Liver (tissue), 9 donors: ENCODE measurements around the gene RREB1. TPM values are rescaled to one million over a fixed set of nuclear protein-coding genes. Genes with fewer than 3 reads are reported as not detected.

ENCODE experiments used
- DNase-seq: peaks from one replicate; pipeline ENCODE4 v3.0.0-alpha.2; 2017; ENCODE audit warnings: low spot score
- H3K27ac ChIP-seq, 2 donors: one replicate each; pipeline ENCODE4 v1.7.0; 2013; ENCODE audit warnings: inconsistent platforms in 2 of 2, low read length in 2 of 2, control low read depth in 1 of 2, low read depth in 1 of 2, mild to moderate bottlenecking in 1 of 2
- H3K27me3 ChIP-seq, 4 donors: one replicate each; pipeline versions ENCODE4 v1.6.1 to v1.7.0; 2013; ENCODE audit warnings: low read length in 3 of 4, inconsistent platforms in 1 of 4, mild to moderate bottlenecking in 1 of 4, moderate library complexity in 1 of 4; ENCODE audit not compliant: control insufficient read depth in 4 of 4, insufficient read depth in 4 of 4
- H3K36me3 ChIP-seq, 4 donors: one replicate each; pipeline versions ENCODE4 v1.6.1 to v1.7.0; 2013; ENCODE audit warnings: low read length in 3 of 4, mild to moderate bottlenecking in 3 of 4, low read depth in 1 of 4, moderate library complexity in 1 of 4; ENCODE audit not compliant: control insufficient read depth in 4 of 4, insufficient read depth in 3 of 4
- H3K4me1 ChIP-seq, 4 donors: one replicate each; pipeline versions ENCODE4 v1.6.1 to v1.7.0; 2013; ENCODE audit warnings: low read length in 3 of 4, mild to moderate bottlenecking in 3 of 4, moderate library complexity in 1 of 4; ENCODE audit not compliant: control insufficient read depth in 4 of 4, insufficient read depth in 4 of 4
- H3K4me3 ChIP-seq, 3 donors: one replicate each; pipeline versions ENCODE4 v1.6.1 to v1.7.0; 2013; ENCODE audit warnings: low read length in 3 of 3, control low read depth in 1 of 3, low read depth in 1 of 3, mild to moderate bottlenecking in 1 of 3
- H3K9ac ChIP-seq, 2 donors: one replicate each; pipeline ENCODE4 v1.7.0; 2013; ENCODE audit warnings: low read length in 2 of 2, mild to moderate bottlenecking in 2 of 2, moderate library complexity in 2 of 2, control low read depth in 1 of 2, low read depth in 1 of 2
- H3K9me3 ChIP-seq, 4 donors: one replicate each; pipeline versions ENCODE4 v1.6.1 to v1.7.0; 2013; ENCODE audit warnings: low read length in 3 of 4; ENCODE audit not compliant: control insufficient read depth in 4 of 4
- ATF3 ChIP-seq: IDR thresholded peaks from 2 replicates; pipeline ENCODE4 v1.6.1; 2016; ENCODE audit warnings: antibody characterized with exemption
- EGR1 ChIP-seq, 2 donors: IDR thresholded peaks; 2 replicates each; pipeline ENCODE4 v1.6.1; 2016 to 2018; ENCODE audit warnings: antibody characterized with exemption in 2 of 2, low read depth in 2 of 2
- FOXA1 ChIP-seq: IDR thresholded peaks from 2 replicates; pipeline ENCODE4 v1.6.1; 2016; ENCODE audit warnings: antibody characterized with exemption
- FOXA2 ChIP-seq: IDR thresholded peaks from 2 replicates; pipeline ENCODE4 v1.6.1; 2016; ENCODE audit warnings: antibody characterized with exemption
- GABPA ChIP-seq, 2 donors: IDR thresholded peaks in 1 of 2; conservative IDR thresholded peaks in 1 of 2; 2 replicates each; pipeline ENCODE4 v1.6.1; 2016; ENCODE audit warnings: antibody characterized with exemption in 2 of 2, mild to moderate bottlenecking in 1 of 2, moderate library complexity in 1 of 2
- HNF4A ChIP-seq, 2 donors: conservative IDR thresholded peaks; 2 replicates each; pipeline ENCODE4 v1.6.1; 2016; ENCODE audit warnings: antibody characterized with exemption in 2 of 2, mild to moderate bottlenecking in 2 of 2
- JUND ChIP-seq, 2 donors: IDR thresholded peaks; 2 replicates each; pipeline ENCODE4 v1.6.1; 2016; ENCODE audit warnings: antibody characterized with exemption in 2 of 2
- NR2F2 ChIP-seq: IDR thresholded peaks from 2 replicates; pipeline ENCODE4 v1.6.1; 2016; ENCODE audit warnings: antibody characterized with exemption
- RAD21 ChIP-seq, 2 donors: IDR thresholded peaks; 2 replicates each; pipeline ENCODE4 v1.6.1; 2016; ENCODE audit warnings: antibody characterized with exemption in 2 of 2, mild to moderate bottlenecking in 2 of 2
- REST ChIP-seq: IDR thresholded peaks from 2 replicates; pipeline ENCODE4 v1.6.1; 2016; ENCODE audit warnings: antibody characterized with exemption, mild to moderate bottlenecking
- RXRA ChIP-seq, 2 donors: IDR thresholded peaks; 2 replicates each; pipeline ENCODE4 v1.6.1; 2017 to 2018; ENCODE audit warnings: antibody characterized with exemption in 2 of 2, mild to moderate bottlenecking in 1 of 2
- SP1 ChIP-seq: IDR thresholded peaks from 2 replicates; pipeline ENCODE4 v1.6.1; 2018; ENCODE audit warnings: antibody characterized with exemption, mild to moderate bottlenecking
- TAF1 ChIP-seq: conservative IDR thresholded peaks from 2 replicates; pipeline ENCODE4 v1.6.1; 2016; ENCODE audit warnings: antibody characterized with exemption, mild to moderate bottlenecking
- YY1 ChIP-seq: IDR thresholded peaks from 2 replicates; pipeline ENCODE4 v1.6.1; 2016; ENCODE audit warnings: antibody characterized with exemption, mild to moderate bottlenecking
- ZBTB33 ChIP-seq: IDR thresholded peaks from 2 replicates; pipeline ENCODE4 v1.6.1; 2016; ENCODE audit warnings: antibody characterized with exemption
- WGBS: extraction: QIAGEN DNeasy Blood & Tissue Kit; methylation state at CpG from one replicate; pipeline ENCODE4 v1.1.7; 2013; 5-methylcytosine and 5-hydroxymethylcytosine counted together
- polyA plus RNA-seq, 2 donors: library from polyadenylated mRNA; stranded (reverse) in 1 of 2; unstranded in 1 of 2; fragments of 200-250 nt in 1 of 2; fragments of >200 nt in 1 of 2; fragmentation: Nextera tagmentation in 1 of 2; extraction: Ambion mirVana in 1 of 2; gene quantifications; one replicate each; pipeline versions ENCODE4 v1.2.1 to v1.2.3, GENCODE V29; 2013 to 2015
- total RNA-seq, 2 donors: library from RNA; depleted of rRNA; stranded (reverse); fragments of >200 nt; gene quantifications; one replicate each; pipeline ENCODE4 v1.2.3, GENCODE V29; 2014
- TF ChIP-seq, protein P1 (sequence below): IDR thresholded peaks from 2 replicates; pipeline ENCODE4 v1.6.1; 2016; ENCODE audit warnings: antibody characterized with exemption
- donor health status: healthy.
- donor health status: healthy.
- donor health status: healthy.
- donor health status: healthy.
- donor health status: healthy.

The RREB1 gene
- total and polyA plus RNA-seq, 4 donors, result 10.1 to 28.9 (median 17.3) TPM

- no peak for DNase-seq
- TF ChIP-seq RXRA (IDR thresholded peaks at IDR 0.05) (peak; percentile 20 to 81), REST (no peak), JUND (IDR thresholded peaks at IDR 0.05) (peak in 1 of 2 donors; percentile 67), EGR1 (IDR thresholded peaks at IDR 0.05; ENCODE audit: low read depth in 2 of 2) (no peak), ZBTB33 (peak; percentile 50), RAD21 (IDR thresholded peaks at IDR 0.05) (peak in 1 of 2 donors; percentile 38), YY1 (peak; percentile 66), SP1 (peak; percentile 34), HNF4A (conservative IDR thresholded peaks at IDR 0.05) (peak; percentile 43 to 75)
- Histone ChIP-seq H3K9me3 (no peaks in the 10 kb centered on the region), H3K9ac (no peak overlapping the region), H3K36me3 (peaks cover 0 to 2% (median 0%) of the 10 kb centered on the region in 4 donors), H3K4me3 (no peak overlapping the region), H3K27me3 (no peaks in the 10 kb centered on the region), H3K4me1 (peaks cover 2 to 19% (median 10%) of the 10 kb centered on the region in 4 donors), H3K27ac (peak overlapping the region; percentile 32 to 56)
- 62% methylated on average over 7 of the region's 7 CpGs for WGBS
Measured at GRCh38 chr6:7121700-7122241, 14.0 kb downstream of the RREB1 start.

GRCh38 chr6:7122684-7123083 is 14.9 kb downstream of the RREB1 start:
- WGBS, result 81% methylated on average over 3 of the region's 3 CpGs
- no peak for DNase-seq
- Histone ChIP-seq H3K4me3 (no peak overlapping the region), H3K27me3 (no peaks in the 10 kb centered on the region), H3K27ac (no peak overlapping the region), H3K9me3 (no peaks in the 10 kb centered on the region), H3K9ac (no peak overlapping the region), H3K36me3 (peaks cover 0 to 2% (median 0%) of the 10 kb centered on the region in 4 donors), H3K4me1 (peaks cover 2 to 25% (median 13%) of the 10 kb centered on the region in 4 donors)
- TF ChIP-seq, protein P1, sequence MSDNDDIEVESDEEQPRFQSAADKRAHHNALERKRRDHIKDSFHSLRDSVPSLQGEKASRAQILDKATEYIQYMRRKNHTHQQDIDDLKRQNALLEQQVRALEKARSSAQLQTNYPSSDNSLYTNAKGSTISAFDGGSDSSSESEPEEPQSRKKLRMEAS, result no peak
- TF ChIP-seq GABPA (IDR thresholded peaks at IDR 0.05 in 1 of 2, conservative IDR thresholded peaks at IDR 0.05 in 1 of 2) (no peak), YY1 (no peak), HNF4A (conservative IDR thresholded peaks at IDR 0.05) (no peak)

GRCh38 chr6:7124114-7124513 is 16.4 kb downstream of the RREB1 start:
- Histone ChIP-seq H3K4me1 (peaks cover 2 to 37% (median 17%) of the 10 kb centered on the region in 4 donors), H3K9ac (no peak overlapping the region), H3K9me3 (no peaks in the 10 kb centered on the region), H3K27me3 (no peaks in the 10 kb centered on the region), H3K4me3 (no peak overlapping the region), H3K27ac (no peak overlapping the region), H3K36me3 (peaks cover 0 to 2% (median 0%) of the 10 kb centered on the region in 4 donors)
- TF ChIP-seq, protein P1, result no peak
- TF ChIP-seq NR2F2, result no peak
- TF ChIP-seq RXRA (IDR thresholded peaks at IDR 0.05), result no peak
- TF ChIP-seq FOXA1, result no peak
- TF ChIP-seq FOXA2, result no peak
- no peak for TF ChIP-seq GABPA (IDR thresholded peaks at IDR 0.05 in 1 of 2, conservative IDR thresholded peaks at IDR 0.05 in 1 of 2)
- no peak for TF ChIP-seq ATF3
- no peak for TF ChIP-seq TAF1
- no peak for TF ChIP-seq HNF4A (conservative IDR thresholded peaks at IDR 0.05)
- no peak for TF ChIP-seq RAD21 (IDR thresholded peaks at IDR 0.05)
- no peak for TF ChIP-seq REST
- DNase-seq, result no peak
- WGBS, result 81% methylated on average over 4 of the region's 4 CpGs
